ENCODE data around the gene PADI4.

Gene PADI4, protein sequence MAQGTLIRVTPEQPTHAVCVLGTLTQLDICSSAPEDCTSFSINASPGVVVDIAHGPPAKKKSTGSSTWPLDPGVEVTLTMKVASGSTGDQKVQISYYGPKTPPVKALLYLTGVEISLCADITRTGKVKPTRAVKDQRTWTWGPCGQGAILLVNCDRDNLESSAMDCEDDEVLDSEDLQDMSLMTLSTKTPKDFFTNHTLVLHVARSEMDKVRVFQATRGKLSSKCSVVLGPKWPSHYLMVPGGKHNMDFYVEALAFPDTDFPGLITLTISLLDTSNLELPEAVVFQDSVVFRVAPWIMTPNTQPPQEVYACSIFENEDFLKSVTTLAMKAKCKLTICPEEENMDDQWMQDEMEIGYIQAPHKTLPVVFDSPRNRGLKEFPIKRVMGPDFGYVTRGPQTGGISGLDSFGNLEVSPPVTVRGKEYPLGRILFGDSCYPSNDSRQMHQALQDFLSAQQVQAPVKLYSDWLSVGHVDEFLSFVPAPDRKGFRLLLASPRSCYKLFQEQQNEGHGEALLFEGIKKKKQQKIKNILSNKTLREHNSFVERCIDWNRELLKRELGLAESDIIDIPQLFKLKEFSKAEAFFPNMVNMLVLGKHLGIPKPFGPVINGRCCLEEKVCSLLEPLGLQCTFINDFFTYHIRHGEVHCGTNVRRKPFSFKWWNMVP

DNA sequence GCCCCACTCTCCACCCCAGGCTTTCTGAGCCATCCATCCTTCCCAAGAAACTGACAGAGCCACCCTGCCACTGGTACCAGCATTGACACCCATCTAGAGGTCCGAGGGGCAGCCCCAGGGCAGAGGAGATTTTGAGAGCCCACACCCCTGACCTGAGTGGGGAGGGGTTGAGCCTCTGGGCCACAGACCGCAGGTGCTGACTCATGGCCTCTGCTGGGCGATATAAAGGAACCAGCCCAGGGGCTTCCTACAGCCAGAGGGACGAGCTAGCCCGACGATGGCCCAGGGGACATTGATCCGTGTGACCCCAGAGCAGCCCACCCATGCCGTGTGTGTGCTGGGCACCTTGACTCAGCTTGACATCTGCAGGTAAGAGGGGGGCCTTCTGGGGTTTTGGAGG lies at the start of gene PADI4:
TSS of gene PADI4 (plus strand) at position 252 of the 400 bp plus-strand sequence. CDS start at position 278, 26 bp downstream.
- DNase-seq: no peak

DNA sequence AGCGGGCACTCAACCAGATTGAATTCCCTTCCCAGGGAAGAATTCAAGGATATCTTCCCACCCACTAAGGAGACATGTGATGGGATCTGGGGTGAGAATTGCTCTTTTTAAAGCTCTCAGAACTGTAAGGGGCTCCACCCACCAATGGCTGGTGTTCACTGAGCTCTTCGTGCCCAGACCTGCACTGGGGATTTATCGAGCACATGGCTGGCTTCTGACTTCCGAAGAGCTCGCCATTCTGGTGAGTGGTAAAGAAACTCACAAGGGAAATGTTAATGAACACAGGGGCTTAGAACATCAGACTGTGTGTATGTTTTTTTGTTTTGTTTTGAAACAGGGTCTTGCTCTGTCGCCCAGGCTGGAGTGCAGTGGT lies 49.3 kb upstream of the PADI4 start:
- no peak for DNase-seq

- no peak for DNase-seq
These were observed 48.6 kb upstream of the PADI4 start for GRCh38 chr1:17259233-17259873.

GRCh38 chr1:17260264-17260663 lies 47.7 kb upstream of the PADI4 start:
- DNase-seq: no peak

DNA sequence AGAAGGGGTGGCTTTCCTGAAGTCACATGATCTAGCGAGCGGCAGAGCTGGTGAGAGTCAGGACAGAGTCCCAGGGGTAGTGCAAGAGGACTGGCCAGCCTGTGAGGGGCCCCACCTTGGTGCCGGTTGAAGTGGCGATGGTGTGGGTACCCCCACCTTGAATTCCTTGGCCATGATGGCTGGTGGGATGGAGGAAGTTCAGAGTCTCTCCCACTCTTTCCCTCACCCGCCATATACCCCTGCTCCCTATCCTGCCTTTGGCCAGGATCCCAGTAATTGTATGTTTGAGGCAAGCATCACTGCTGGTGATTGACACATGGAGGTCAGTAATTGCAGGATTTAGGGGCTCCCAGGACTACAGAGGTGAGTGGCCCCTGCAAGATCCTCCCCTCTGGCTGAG lies 47.3 kb upstream of the PADI4 start:
- no peak for DNase-seq

DNA sequence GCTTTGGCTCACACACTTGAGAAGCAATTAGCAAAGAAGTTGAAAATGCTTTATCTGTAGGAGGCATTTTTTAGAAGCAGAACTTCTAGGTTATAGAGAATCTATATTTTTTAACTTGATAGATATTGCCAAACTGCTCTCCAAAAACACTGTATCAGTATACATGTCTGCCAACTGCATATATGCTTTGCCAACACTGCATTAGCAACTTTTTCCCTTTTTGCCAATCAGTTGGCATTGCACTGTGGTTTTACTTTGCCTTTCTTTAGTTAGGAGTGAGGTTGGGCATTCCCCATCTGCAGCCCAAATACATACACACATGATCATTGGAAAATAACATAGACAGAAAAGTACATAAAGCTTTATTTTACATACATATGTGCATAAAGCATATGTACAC lies 44.1 kb upstream of the PADI4 start:
- DNase-seq: no peak

DNA sequence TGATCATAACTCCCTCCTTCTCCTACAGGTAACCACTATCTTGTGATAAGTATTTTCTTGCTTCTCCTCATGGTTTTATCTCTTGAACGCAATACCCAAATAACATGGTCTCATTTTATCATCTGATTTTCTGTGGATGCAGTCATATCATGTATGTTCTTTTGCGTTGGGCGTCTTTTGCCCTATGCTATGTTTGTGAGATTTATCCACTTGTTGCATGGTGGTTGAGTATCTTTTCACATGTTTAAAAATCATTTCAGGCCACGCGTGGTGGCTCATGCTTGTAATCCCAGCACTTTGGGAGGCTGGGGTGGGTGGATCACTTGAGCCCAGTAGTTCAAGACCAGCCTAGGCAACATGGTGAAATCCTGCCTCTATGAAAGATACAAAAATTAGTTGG lies 43.5 kb upstream of the PADI4 start:
- no peak for DNase-seq

GRCh38 chr1:17265162-17265561 lies 42.8 kb upstream of the PADI4 start:
- no peak for DNase-seq

DNA sequence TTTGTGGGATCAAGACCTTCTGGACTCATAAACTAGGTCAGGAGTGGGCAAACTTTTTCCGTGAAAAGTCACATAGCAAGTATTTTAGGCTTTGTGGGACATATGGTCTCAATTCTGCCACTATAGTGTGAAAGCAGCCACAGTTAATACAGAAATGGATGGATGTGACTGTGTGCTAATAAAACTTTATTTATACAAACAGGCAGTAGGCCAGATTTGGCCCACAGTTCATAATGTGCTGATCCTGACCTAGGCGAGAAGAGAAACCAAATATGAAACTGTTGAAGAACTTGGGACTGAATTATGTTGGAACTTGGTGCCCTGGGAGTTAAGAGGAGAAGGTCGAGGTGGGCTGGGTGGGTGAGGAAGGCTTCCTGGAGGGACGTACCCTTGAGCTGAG lies 42.0 kb upstream of the PADI4 start:
- DNase-seq: no peak

GRCh38 chr1:17270891-17271765 lies 36.9 kb upstream of the PADI4 start:
- DNase-seq: no peak

GRCh38 chr1:17272066-17272465 lies 35.9 kb upstream of the PADI4 start:
- DNase-seq: no peak

DNA sequence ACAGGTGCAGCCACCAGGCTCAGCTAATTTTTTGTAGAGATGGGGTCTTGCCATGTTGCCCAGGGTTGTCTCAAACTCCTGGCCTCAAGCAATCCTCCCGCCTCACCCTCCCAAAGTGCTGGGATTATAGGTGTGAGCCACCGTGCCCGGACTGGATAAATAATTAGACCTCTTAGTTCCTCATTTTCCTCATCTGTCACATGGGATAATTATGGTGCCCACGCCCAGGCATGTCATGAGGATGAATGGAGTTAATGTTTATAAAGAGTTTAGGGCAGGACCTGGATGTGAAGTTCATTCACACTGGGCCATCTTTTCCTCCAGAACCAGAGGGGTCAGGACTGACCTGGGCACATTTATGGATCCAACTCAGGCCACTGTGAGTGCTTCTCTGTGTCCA lies 35.4 kb upstream of the PADI4 start:
- no peak for DNase-seq

DNA sequence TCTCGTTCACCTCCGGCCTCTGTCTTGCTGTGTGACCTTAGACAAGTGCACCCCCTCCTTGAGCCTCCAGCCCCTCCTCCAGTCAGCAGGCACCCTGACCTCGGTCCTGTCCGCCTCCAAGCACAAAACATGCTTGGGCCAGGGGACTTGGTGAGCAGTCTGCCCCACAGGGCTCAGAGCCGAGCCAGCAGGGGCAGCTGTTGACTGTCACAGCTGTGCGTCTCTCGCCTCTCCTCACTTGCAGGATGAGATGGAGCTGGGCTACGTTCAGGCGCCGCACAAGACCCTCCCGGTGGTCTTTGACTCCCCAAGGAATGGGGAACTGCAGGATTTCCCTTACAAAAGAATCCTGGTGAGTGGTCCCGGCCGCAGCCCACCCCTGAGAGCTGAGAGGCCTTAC lies 34.9 kb upstream of the PADI4 start:
- no peak for DNase-seq

DNA sequence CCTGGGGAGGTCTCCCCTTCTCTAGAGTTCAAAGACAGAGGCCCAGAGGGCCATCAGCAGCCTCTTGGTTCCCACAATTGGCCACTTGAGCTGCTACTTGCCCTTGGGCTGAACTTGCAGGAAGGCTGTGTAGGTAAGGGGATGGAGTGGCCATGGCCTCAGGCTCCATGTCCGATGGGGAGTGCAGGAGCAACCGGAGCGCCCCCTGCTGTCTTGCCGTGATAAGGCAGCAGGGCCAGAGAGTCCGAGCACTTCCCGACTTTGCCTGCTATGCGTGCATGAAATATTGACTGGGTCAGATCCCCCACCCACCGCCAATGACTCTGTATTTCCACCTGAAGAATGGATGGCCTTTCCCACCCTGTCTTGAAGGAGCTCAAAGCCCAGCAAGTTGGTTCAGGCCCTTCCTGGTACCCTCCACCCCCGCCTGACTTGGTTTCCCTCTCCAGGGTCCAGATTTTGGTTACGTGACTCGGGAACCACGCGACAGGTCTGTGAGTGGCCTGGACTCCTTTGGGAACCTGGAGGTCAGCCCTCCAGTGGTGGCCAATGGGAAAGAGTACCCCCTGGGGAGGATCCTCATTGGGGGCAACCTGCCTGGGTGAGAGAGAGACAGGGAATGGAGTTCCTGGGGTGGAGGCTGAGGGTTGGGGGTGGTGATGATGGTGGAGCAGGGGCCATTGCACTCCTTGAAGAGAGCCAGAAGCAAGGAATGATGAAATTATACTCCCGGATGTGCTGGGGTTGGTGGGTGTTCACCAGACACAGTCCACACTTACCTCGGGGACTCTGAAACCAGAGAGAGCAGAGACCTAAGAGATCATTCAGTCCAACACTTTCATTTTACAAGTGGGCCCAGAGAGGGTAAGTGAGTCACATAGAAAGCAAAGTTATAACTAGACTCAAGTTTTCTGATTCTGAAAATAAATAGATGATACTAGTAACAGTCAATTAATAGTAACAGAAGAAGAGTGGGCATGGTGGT lies 33.5 kb upstream of the PADI4 start:
- DNase-seq: peak in 1 of 2 experiments; percentile 24

DNA sequence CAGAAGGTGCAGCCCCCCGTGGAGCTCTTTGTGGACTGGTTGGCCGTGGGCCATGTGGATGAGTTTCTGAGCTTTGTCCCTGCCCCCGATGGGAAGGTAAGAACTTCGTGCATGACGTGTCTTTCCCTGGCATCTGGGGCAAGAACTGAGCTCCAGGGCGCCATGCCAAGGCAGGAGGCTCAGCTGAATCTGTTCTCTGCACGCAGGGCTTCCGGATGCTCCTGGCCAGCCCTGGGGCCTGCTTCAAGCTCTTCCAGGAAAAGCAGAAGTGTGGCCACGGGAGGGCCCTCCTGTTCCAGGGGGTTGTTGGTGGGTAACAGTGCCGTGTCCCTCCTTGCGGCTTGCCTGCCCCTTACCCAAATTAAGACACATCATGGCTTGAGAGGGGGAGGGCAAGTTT lies 31.4 kb upstream of the PADI4 start:
- peak in 1 of 2 experiments; percentile 18 for DNase-seq

DNA sequence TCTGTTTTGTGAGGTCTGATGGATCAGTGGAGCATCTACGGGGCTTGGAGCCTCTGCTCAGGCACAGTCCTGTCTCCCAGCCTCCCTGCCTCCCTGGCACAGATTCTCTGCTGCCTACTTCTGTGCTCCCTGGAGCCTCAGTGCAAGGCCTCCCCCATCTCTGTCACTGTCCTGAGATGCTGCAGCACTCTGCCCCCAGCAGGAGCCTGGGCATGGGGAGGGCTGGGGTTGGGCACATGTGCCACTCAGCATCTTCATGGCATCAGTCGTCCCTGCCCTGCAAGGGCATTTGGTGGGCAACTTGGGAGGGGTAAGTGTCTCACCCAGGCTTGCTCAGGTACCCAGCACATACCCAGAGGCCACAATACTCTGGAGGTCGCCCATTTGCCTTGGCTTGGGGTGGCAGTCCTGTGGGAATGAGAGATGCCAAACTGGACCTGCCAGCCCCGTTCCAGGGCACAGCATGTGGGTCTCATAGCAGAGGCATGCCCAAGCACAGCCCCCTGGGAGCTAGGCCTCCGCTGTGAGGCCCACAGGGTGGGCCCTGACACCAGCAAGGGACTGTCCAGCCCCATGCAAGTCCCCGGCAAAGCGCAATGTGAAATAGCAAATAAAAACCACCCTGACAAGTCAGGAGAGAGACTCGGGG lies 30.4 kb upstream of the PADI4 start:
- no peak for DNase-seq

DNA sequence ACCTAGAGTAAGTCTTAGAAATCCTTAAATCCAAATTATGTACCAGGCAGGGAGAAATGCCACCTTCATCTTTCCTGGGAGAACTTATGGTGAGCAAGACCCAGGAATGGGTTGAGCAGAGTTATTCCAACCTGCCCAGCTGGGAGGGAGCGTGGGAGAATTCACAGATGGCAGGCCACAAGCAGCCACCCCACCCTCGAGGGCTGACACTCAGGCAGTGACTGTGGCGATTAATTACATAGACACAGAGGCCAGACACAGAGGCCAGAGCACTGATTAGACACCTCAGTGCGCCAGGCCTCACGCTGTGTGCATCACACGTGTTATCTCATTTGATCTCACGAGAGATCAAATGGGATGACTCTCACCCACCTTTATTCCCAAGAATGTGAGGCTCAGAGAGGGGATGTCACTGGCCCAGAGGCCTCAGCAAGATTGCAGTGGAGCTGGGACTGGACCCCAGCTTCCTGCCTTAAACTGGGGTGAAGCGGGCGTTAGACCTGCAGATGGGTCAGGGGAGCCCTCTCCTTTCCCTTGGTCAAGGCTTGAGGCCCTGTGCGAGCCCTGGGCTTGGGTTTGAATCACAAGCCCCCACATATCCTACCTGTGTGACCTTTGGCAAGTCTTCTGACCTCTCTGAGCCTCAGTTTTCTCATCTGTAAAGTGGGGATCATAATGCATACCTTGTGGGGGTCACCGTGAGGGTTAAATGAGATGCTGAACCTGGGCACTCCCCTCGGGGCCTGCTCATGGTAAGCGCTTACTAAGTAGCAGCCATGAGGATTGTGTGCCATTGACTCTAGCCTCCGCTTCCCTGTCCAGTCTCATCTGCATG lies 28.8 kb upstream of the PADI4 start:
- DNase-seq: peak; percentile 12 to 13

DNA sequence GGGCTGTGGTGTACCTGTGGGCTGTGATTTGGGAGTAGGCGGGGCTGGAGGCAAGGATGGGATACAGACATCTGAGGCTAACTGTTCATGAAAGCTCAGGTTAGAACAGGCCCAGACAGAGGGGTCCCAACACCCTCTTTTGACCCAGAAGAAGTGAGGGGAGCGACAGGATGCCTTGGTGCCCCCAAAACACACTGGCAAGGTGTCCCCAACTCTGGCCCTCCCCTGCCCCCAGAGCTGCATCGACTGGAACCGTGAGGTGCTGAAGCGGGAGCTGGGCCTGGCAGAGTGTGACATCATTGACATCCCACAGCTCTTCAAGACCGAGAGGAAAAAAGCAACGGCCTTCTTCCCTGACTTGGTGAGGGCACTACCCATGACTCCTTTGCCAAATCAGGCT lies 27.6 kb upstream of the PADI4 start:
- no peak for DNase-seq

DNA sequence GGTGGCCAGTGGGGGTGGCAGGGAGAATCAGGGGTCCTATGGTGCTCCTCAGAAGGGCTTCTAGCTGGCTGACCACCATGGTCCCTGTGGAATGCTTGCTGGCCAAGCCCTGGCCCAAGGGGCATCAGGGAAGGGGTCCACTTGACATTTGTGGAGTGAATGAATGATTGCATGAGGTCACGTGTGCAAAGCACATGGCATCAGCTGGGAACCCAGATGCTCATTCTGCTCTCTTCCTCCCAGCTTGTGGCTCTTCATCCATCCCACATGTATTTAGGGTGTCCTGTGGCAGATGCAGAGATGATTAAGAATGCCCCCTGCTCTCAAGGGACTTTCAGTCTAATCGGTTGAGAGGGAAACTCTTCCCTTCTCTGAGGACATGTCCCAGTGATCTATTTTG lies 27.1 kb upstream of the PADI4 start:
- DNase-seq: no peak

- no peak for DNase-seq
These were observed 26.2 kb upstream of the PADI4 start for GRCh38 chr1:17281775-17282181.
